Adipocyte (in vitro differentiated cells): Measurements from ENCODE around the gene PKNOX2.
A peak's percentile ranks its signal among the peaks of the same experiment; 100 is the strongest.

Source experiments
- DNase-seq: peaks from one replicate; pipeline ENCODE4 v3.0.0-alpha.2; 2015; ENCODE audit warnings: low read depth
- H3K27me3 ChIP-seq: replicated peaks from 2 replicates; pipeline ENCODE4 v1.7.0; 2013; ENCODE audit warnings: mild to moderate bottlenecking, low read length, moderate library complexity; ENCODE audit not compliant: control insufficient read depth, insufficient read depth
- H3K36me3 ChIP-seq: 2 replicates; pipeline ENCODE4 v1.7.0; 2013; ENCODE audit warnings: low read length, mild to moderate bottlenecking, moderate library complexity; ENCODE audit not compliant: control insufficient read depth, insufficient read depth, severe bottlenecking
- H3K4me1 ChIP-seq: 2 replicates; pipeline ENCODE4 v1.7.0; 2013; ENCODE audit warnings: mild to moderate bottlenecking, low read length, moderate library complexity; ENCODE audit not compliant: control insufficient read depth, insufficient read depth
- H3K4me3 ChIP-seq: 2 replicates; pipeline ENCODE4 v1.7.0; 2013; ENCODE audit warnings: mild to moderate bottlenecking, low read length, moderate library complexity
- H3K9ac ChIP-seq: 2 replicates; pipeline ENCODE4 v1.7.0; 2013; ENCODE audit warnings: mild to moderate bottlenecking, low read length, moderate library complexity
- H3K9me3 ChIP-seq: 2 replicates; pipeline ENCODE4 v1.7.0; 2013; ENCODE audit warnings: mild to moderate bottlenecking, low read length, moderate library complexity; ENCODE audit not compliant: control insufficient read depth

PKNOX2 gene

DNA sequence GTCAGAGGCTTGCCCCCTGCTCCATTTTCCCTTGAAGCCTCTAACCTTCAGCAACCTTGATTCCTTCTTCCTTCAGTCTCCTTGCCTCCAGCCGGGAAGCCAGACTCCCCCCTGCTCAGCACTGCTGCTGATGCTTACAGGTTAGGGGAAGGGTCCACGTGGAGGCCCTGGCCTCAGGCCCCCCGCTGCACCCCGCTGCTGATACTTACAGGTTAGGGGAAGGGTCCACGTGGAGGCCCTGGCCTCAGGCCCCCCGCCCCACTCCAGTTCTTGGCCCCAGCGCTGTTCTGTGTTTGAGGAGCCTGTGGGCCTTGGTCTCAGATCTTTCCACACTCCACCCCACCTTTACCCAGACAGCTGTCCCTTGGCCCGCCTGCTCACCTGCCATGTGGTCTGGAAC, 25.6 kb upstream of the PKNOX2 start:
- no peak for DNase-seq
- H3K4me1 ChIP-seq = peaks cover 6% of the 10 kb centered on the region
- no peak overlapping the region for H3K9ac ChIP-seq

DNA sequence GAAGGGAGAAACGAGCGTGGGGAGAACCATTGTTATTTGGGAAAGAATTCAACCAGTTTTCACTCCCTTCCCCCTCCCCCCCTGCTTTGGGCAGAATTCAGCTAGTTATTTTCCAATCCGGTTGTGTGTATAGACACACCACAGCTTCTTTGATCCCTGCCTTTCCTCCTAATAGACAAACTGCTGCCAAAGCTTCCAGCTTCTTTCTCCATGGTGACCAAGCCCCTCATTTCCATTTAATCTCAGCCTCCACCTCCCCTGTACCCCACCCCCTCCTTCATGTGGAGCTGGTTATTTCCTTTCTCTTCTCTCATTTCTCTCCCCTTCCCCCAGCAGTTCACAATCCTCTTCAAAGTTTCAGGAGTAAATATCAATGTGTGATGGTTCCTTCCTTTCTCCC, 24.8 kb upstream of the PKNOX2 start:
- Histone ChIP-seq H3K9ac (no peak overlapping the region), H3K9me3 (no peaks in the 10 kb centered on the region), H3K36me3 (no peaks in the 10 kb centered on the region), H3K4me1 (peaks cover 6% of the 10 kb centered on the region), H3K27me3 (peaks cover 15% of the 10 kb centered on the region), H3K4me3 (no peak overlapping the region)
- DNase-seq = no peak

More for the DNA sequence above, 25.6 kb upstream of the PKNOX2 start:
- Histone ChIP-seq H3K9me3 (no peaks in the 10 kb centered on the region), H3K4me3 (no peak overlapping the region), H3K36me3 (no peaks in the 10 kb centered on the region), H3K27me3 (peaks cover 18% of the 10 kb centered on the region)

DNA sequence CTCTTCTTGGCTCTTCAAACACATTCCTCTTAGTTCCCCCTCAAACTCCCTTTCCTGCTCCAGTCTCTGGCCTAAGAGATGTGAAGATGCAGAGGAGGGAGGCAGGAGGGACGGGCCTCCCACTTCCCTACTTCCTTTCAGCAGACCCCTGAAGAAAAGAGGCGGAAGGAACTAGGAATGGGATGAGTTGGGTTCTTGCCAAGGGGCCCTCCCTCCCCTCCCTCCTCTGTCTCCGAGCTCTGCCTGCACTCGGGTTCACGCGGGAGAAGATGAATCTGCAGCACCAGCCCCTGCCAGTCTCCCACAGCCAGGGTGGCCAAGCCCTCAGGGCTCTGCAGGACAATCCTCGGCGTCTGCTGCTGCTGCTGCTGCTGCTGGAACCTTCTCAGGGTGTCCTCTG, 24.3 kb upstream of the PKNOX2 start:
- Histone ChIP-seq H3K4me3 (no peak overlapping the region), H3K9ac (no peak overlapping the region), H3K27me3 (peaks cover 14% of the 10 kb centered on the region), H3K4me1 (peaks cover 6% of the 10 kb centered on the region), H3K36me3 (no peaks in the 10 kb centered on the region), H3K9me3 (no peaks in the 10 kb centered on the region)
- DNase-seq = no peak

DNA sequence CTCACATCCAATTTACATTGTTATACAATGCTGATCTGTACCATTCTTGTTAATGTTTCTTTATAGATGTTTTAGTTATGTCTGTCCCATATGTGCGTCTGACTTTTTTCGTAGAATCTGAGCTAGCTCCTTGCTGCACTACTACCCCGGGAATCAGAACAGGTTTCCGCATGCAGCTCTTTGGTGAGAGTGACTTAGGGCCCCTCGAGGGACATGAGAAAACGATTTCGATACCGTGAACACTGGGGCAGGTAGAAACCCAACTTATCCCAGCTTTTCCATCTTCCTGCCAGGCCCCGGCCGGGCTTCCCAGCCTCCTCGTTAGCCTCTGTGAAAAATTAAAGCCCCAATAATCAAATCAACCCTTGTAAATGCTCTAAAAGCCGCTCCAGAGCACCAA, 23.4 kb upstream of the PKNOX2 start:
- no peak overlapping the region for H3K4me3 ChIP-seq
- no peak for DNase-seq

GRCh38 chr11:125141686-125142535, 22.6 kb upstream of the PKNOX2 start:
- Histone ChIP-seq H3K9me3 (no peaks in the 10 kb centered on the region), H3K4me1 (peaks cover 6% of the 10 kb centered on the region), H3K4me3 (no peak overlapping the region), H3K27me3 (peaks cover 10% of the 10 kb centered on the region), H3K9ac (no peak overlapping the region), H3K36me3 (no peaks in the 10 kb centered on the region)
- peak; percentile 72 for DNase-seq

More for the DNA sequence above, 23.4 kb upstream of the PKNOX2 start:
- peaks cover 10% of the 10 kb centered on the region for H3K27me3 ChIP-seq
- no peaks in the 10 kb centered on the region for H3K36me3 ChIP-seq
- peaks cover 6% of the 10 kb centered on the region for H3K4me1 ChIP-seq
- no peaks in the 10 kb centered on the region for H3K9me3 ChIP-seq
- H3K9ac ChIP-seq = no peak overlapping the region

GRCh38 chr11:125146232-125146631, 18.3 kb upstream of the PKNOX2 start:
- Histone ChIP-seq H3K4me3 (no peak overlapping the region), H3K4me1 (peaks cover 6% of the 10 kb centered on the region), H3K36me3 (no peaks in the 10 kb centered on the region), H3K9me3 (no peaks in the 10 kb centered on the region), H3K9ac (no peak overlapping the region), H3K27me3 (peaks cover 5% of the 10 kb centered on the region)
- no peak for DNase-seq

- H3K4me1 ChIP-seq = no peaks in the 10 kb centered on the region
- H3K9me3 ChIP-seq = no peaks in the 10 kb centered on the region
- DNase-seq = no peak
- no peak overlapping the region for H3K9ac ChIP-seq
- H3K36me3 ChIP-seq = no peaks in the 10 kb centered on the region
- no peak overlapping the region for H3K4me3 ChIP-seq
- peaks cover 3% of the 10 kb centered on the region for H3K27me3 ChIP-seq
Measured at GRCh38 chr11:125147280-125147679, 17.3 kb upstream of the PKNOX2 start.

GRCh38 chr11:125148011-125148410, 16.5 kb upstream of the PKNOX2 start:
- H3K9ac ChIP-seq = no peak overlapping the region
- no peaks in the 10 kb centered on the region for H3K4me1 ChIP-seq
- no peak overlapping the region for H3K4me3 ChIP-seq
- DNase-seq = no peak
- no peaks in the 10 kb centered on the region for H3K36me3 ChIP-seq
- no peaks in the 10 kb centered on the region for H3K9me3 ChIP-seq
- H3K27me3 ChIP-seq = peaks cover 3% of the 10 kb centered on the region

DNA sequence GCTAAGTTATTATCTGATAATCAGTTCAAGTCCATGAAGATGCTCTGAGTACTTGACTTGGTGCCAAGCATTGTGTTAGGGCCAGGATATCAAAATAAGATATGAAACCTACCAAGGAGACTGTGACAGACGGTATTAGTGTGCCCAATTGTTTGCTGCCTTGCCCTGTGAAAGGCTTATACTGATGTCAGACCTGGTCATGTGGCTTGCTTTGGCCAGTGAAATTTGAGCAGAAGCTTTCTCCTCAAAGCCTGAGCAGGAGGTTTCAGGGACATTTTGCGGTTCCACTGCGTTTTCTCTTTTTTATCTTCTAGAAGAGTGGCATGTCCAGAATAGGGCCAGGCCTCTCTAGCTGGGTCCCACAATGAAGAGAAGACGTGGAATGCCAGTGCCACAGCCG, 15.8 kb upstream of the PKNOX2 start:
- no peak for DNase-seq
- no peaks in the 10 kb centered on the region for H3K4me1 ChIP-seq
- H3K36me3 ChIP-seq = no peaks in the 10 kb centered on the region
- H3K27me3 ChIP-seq = peaks cover 8% of the 10 kb centered on the region
- H3K9ac ChIP-seq = no peak overlapping the region
- H3K9me3 ChIP-seq = no peaks in the 10 kb centered on the region
- no peak overlapping the region for H3K4me3 ChIP-seq

- no peak for DNase-seq
- Histone ChIP-seq H3K4me1 (no peaks in the 10 kb centered on the region), H3K9ac (no peak overlapping the region), H3K4me3 (no peak overlapping the region), H3K36me3 (no peaks in the 10 kb centered on the region), H3K9me3 (no peaks in the 10 kb centered on the region), H3K27me3 (peaks cover 44% of the 10 kb centered on the region)
Measured at GRCh38 chr11:125153837-125154236, 10.7 kb upstream of the PKNOX2 start.

DNA sequence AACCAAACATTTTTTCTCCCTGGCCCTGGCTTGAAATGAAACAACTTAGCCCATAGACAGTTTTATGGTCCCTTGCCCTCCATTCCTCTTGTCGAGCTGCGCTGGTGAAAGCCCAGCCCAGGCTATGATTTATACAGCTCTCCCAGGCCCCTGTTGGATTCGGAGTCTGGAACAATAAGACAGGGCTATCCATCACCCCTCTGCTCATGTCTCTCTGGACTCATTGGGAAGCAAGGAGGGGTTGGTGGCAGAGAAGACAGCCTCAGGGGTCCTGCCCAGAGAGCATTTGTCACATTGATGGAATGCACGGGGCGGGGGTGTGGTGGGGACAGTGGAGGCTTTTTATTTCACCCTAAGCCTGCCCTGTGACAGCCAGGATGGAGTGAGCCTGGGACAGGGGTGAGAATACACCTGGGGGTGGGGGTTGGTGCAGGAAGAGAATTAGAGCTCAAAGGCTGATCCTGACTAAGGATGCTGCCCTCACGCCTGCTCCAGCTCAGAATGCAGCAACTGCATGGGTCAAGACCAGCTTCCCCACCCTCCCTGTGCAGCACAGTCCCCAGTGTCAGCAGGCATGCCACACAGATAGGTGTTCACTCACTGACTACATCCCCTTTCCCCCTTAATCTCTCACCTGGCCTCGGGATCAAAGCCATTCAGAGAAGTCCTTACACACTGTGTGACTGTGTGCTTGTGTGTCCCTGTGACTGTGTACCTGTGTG, 10.0 kb upstream of the PKNOX2 start:
- Histone ChIP-seq H3K36me3 (no peaks in the 10 kb centered on the region), H3K27me3 (peaks cover 44% of the 10 kb centered on the region), H3K4me1 (no peaks in the 10 kb centered on the region), H3K9ac (no peak overlapping the region), H3K9me3 (no peaks in the 10 kb centered on the region), H3K4me3 (no peak overlapping the region)
- no peak for DNase-seq
